MM.1S (cell line): ENCODE data around the gene RAB37.

Source experiments
- DNase-seq: peaks from one replicate; pipeline ENCODE4 v3.0.0-alpha.2; 2015
- H2AFZ ChIP-seq: fragments of 300-600 bp; sonication (generic); 2 replicates; pipeline ENCODE4 v1.6.0; 2016; ENCODE audit warnings: antibody characterized with exemption, low read length
- H3F3A ChIP-seq: fragments of 300-600 bp; sonication (generic); 2 replicates; pipeline ENCODE4 v1.6.1; 2016; ENCODE audit warnings: mild to moderate bottlenecking, antibody characterized with exemption, low read length, moderate library complexity, mixed read lengths; ENCODE audit not compliant: insufficient read depth
- H3K27ac ChIP-seq: fragments of 300-600 bp; sonication (generic); 2 replicates; pipeline ENCODE4 v1.5.1; 2016; ENCODE audit warnings: mild to moderate bottlenecking, low read length
- H3K27me3 ChIP-seq: fragments of 300-600 bp; sonication (generic); replicated peaks from 2 replicates; pipeline ENCODE4 v1.6.0; 2016; ENCODE audit warnings: low read length; ENCODE audit not compliant: insufficient read depth
- H3K36me3 ChIP-seq: fragments of 300-600 bp; sonication (generic); replicated peaks from 2 replicates; pipeline ENCODE4 v1.6.1; 2016; ENCODE audit warnings: mild to moderate bottlenecking, low read length, mixed read lengths; ENCODE audit not compliant: insufficient read depth
- H3K4me1 ChIP-seq: fragments of 300-600 bp; sonication (generic); 2 replicates; pipeline ENCODE4 v1.6.1; 2016; ENCODE audit warnings: low read length, mixed read lengths
- H3K4me2 ChIP-seq: fragments of 300-600 bp; sonication (generic); 2 replicates; pipeline ENCODE4 v1.6.0; 2016; ENCODE audit warnings: low read depth, low read length
- H3K4me3 ChIP-seq: fragments of 300-600 bp; sonication (generic); 2 replicates; pipeline ENCODE4 v1.5.1; 2016; ENCODE audit warnings: low read length, mixed read lengths
- H3K79me2 ChIP-seq: fragments of 300-600 bp; sonication (generic); 2 replicates; pipeline ENCODE4 v1.6.1; 2016; ENCODE audit warnings: mixed run types, low read length, mixed read lengths
- H3K9ac ChIP-seq: fragments of 300-600 bp; sonication (generic); 2 replicates; pipeline ENCODE4 v1.6.1; 2016; ENCODE audit warnings: low read length, mixed read lengths
- H3K9me2 ChIP-seq: fragments of 300-600 bp; sonication (generic); replicated peaks from 2 replicates; pipeline ENCODE4 v1.6.1; 2016; ENCODE audit warnings: mild to moderate bottlenecking, low read length, mixed read lengths; ENCODE audit not compliant: insufficient read depth
- H3K9me3 ChIP-seq: fragments of 300-600 bp; sonication (generic); replicated peaks from 2 replicates; pipeline ENCODE4 v1.6.1; 2016; ENCODE audit warnings: mild to moderate bottlenecking, low read length, mixed read lengths; ENCODE audit not compliant: insufficient read depth
- H4K20me1 ChIP-seq: fragments of 300-600 bp; sonication (generic); 2 replicates; pipeline ENCODE4 v1.6.1; 2016; ENCODE audit warnings: mild to moderate bottlenecking, low read length, moderate library complexity, mixed read lengths; ENCODE audit not compliant: insufficient read depth
- EZH2 ChIP-seq: fragments of 300-600 bp; sonication (generic); optimal IDR thresholded peaks from 2 replicates; pipeline ENCODE3; 2017; ENCODE audit warnings: low read depth, mild to moderate bottlenecking, antibody characterized with exemption, low read length, mixed read lengths
- EZH2phosphoT487 ChIP-seq: fragments of 300-600 bp; sonication (generic); IDR thresholded peaks from 2 replicates; pipeline ENCODE4 v1.6.1; 2018; ENCODE audit warnings: antibody characterized with exemption, low read length
- TF ChIP-seq, protein P1 (sequence below): fragments of 300-600 bp; sonication (generic); IDR thresholded peaks from 2 replicates; pipeline ENCODE4 v1.5.1; 2016; ENCODE audit warnings: antibody characterized with exemption, low read length, mixed read lengths

RAB37 gene

GRCh38 chr17:74754832-74755231 is 17.8 kb downstream of the RAB37 start:
- no peaks in the 10 kb centered on the region for H3K9me3 ChIP-seq
- H3F3A ChIP-seq: peaks cover 82% of the 10 kb centered on the region
- peaks cover 68% of the 10 kb centered on the region for H3K4me1 ChIP-seq
- peak; percentile 87 for DNase-seq
- H3K36me3 ChIP-seq: no peaks in the 10 kb centered on the region
- no peaks in the 10 kb centered on the region for H3K27me3 ChIP-seq
- H3K9ac ChIP-seq: no peak overlapping the region
- H3K4me2 ChIP-seq: peak overlapping the region; percentile 89
- TF ChIP-seq EZH2: no peak
- no peaks in the 10 kb centered on the region for H3K9me2 ChIP-seq
- peak overlapping the region; percentile 88 for H3K27ac ChIP-seq
- H3K4me3 ChIP-seq: no peak overlapping the region; the same call in 1 of the 2 replicates
- peaks cover 93% of the 10 kb centered on the region for H3K79me2 ChIP-seq
- no peak overlapping the region for H2AFZ ChIP-seq
- peaks cover 13% of the 10 kb centered on the region for H4K20me1 ChIP-seq

DNA sequence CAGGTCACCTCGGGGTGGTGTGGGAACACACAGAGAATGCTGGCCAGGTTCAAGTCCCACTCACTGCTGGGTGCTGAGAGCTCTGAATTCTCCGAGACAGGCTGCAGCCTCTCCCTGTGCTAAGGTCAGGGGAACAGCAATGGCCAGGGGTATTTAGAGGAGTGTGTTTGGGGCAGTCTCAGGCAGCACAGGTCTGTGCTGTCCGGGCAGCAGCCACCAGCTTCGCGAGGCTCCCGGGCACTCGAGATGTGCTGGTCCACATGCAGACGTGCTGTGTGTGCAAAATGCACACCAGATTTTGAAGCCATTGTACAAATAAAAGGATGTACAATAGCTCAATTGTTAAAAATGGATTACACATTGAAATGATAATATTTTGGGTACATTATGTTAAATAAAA is 18.5 kb downstream of the RAB37 start:
- Histone ChIP-seq H3K9me3 (no peaks in the 10 kb centered on the region), H3K79me2 (peaks cover 93% of the 10 kb centered on the region), H3K4me1 (peaks cover 75% of the 10 kb centered on the region), H3K27ac (peak overlapping the region; percentile 88), H3F3A (peaks cover 81% of the 10 kb centered on the region), H2AFZ (no peak overlapping the region), H3K9ac (peak overlapping the region; percentile 34; the same call in 1 of the 2 replicates), H3K4me3 (peak overlapping the region; percentile 16; the same call in 1 of the 2 replicates), H3K4me2 (peak overlapping the region; percentile 89), H3K36me3 (no peaks in the 10 kb centered on the region), H3K9me2 (no peaks in the 10 kb centered on the region), H3K27me3 (no peaks in the 10 kb centered on the region), H4K20me1 (peaks cover 16% of the 10 kb centered on the region; the same call in 1 of the 2 replicates)
- DNase-seq: no peak
- TF ChIP-seq EZH2phosphoT487 (no peak), EZH2 (no peak)
- TF ChIP-seq, protein P1, sequence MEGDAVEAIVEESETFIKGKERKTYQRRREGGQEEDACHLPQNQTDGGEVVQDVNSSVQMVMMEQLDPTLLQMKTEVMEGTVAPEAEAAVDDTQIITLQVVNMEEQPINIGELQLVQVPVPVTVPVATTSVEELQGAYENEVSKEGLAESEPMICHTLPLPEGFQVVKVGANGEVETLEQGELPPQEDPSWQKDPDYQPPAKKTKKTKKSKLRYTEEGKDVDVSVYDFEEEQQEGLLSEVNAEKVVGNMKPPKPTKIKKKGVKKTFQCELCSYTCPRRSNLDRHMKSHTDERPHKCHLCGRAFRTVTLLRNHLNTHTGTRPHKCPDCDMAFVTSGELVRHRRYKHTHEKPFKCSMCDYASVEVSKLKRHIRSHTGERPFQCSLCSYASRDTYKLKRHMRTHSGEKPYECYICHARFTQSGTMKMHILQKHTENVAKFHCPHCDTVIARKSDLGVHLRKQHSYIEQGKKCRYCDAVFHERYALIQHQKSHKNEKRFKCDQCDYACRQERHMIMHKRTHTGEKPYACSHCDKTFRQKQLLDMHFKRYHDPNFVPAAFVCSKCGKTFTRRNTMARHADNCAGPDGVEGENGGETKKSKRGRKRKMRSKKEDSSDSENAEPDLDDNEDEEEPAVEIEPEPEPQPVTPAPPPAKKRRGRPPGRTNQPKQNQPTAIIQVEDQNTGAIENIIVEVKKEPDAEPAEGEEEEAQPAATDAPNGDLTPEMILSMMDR: no peak

GRCh38 chr17:74756891-74757290 is 19.8 kb downstream of the RAB37 start:
- TF ChIP-seq EZH2phosphoT487 (no peak), EZH2 (no peak)
- TF ChIP-seq, protein P1: no peak
- peaks cover 80% of the 10 kb centered on the region for H3K4me1 ChIP-seq
- H3F3A ChIP-seq: peaks cover 69% of the 10 kb centered on the region
- H3K9ac ChIP-seq: no peak overlapping the region
- no peaks in the 10 kb centered on the region for H3K27me3 ChIP-seq
- H3K4me3 ChIP-seq: no peak overlapping the region
- H3K27ac ChIP-seq: peak overlapping the region; percentile 87; the same call in 1 of the 2 replicates
- no peaks in the 10 kb centered on the region for H3K36me3 ChIP-seq
- DNase-seq: no peak
- peaks cover 29% of the 10 kb centered on the region for H4K20me1 ChIP-seq
- peaks cover 93% of the 10 kb centered on the region for H3K79me2 ChIP-seq
- H3K9me3 ChIP-seq: no peaks in the 10 kb centered on the region
- H3K9me2 ChIP-seq: no peaks in the 10 kb centered on the region
- H2AFZ ChIP-seq: no peak overlapping the region
- H3K4me2 ChIP-seq: peak overlapping the region; percentile 94

DNA sequence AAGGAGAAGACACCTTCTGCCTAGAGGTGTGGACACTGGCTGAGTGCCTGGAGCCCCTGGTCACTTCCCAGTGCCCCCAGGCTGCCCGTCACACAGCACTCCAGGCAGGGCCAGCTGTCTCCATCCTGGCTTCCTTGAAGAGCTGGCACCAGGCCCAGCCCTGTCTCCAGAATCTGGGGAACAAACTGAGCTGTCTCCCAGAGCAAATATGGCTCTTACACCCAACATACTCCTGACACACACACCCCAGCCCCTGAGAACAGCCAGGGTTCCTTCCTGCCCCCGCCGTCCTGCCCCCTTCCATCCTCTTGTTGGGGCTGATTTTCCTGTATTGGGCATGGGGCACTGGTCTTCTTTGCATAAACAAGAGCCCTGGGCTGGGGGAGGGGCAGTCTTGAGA is 20.4 kb downstream of the RAB37 start:
- Histone ChIP-seq H3K4me1 (peaks cover 76% of the 10 kb centered on the region), H3K27ac (peak overlapping the region; percentile 87; the same call in 1 of the 2 replicates), H3K9me2 (no peaks in the 10 kb centered on the region), H3K36me3 (no peaks in the 10 kb centered on the region), H3F3A (peaks cover 63% of the 10 kb centered on the region), H3K4me2 (peak overlapping the region; percentile 94), H3K4me3 (0 out of 2 replicates have a peak overlapping the region, but pooled peaks have one; percentile 29), H4K20me1 (peaks cover 30% of the 10 kb centered on the region), H3K27me3 (no peaks in the 10 kb centered on the region), H3K79me2 (peaks cover 93% of the 10 kb centered on the region), H3K9ac (no peak overlapping the region), H3K9me3 (no peaks in the 10 kb centered on the region), H2AFZ (no peak overlapping the region)
- TF ChIP-seq, protein P1: no peak
- TF ChIP-seq EZH2phosphoT487 (no peak), EZH2 (no peak)
- no peak for DNase-seq
